Activated CD8-positive, alpha-beta T cell treated with anti-CD3 and anti-CD28 coated beads, Interleukin-2, amount 10 ng/mL, durations not matched to agents 7 days and 5 days (primary cell): ENCODE data around the gene TEX2. TPM values are rescaled to one million over a fixed set of nuclear protein-coding genes. Genes with fewer than 3 reads are reported as not detected.
"Not testable (repeated sequence)": the region's sequence is repeated elsewhere in the genome, so short reads cannot be mapped to it uniquely, and the experiment has no call there.

ENCODE experiments used
- ATAC-seq: fragments of 150-1000 bp; cut with Tn5 transposase; one replicate; pipeline ENCODE4 v1.10.0; 2021; ENCODE audit warnings: moderate library complexity
- CTCF ChIA-PET: fragments of 350-600 bp; sonication (Branson Sonifier 250); formaldehyde crosslinking; loops from one replicate; lab custom pipeline; 2021; ENCODE audit warnings: antibody characterized with exemption; lab: Charles Lee
- POLR2A ChIA-PET: fragments of 350-600 bp; sonication (Branson Sonifier 250); formaldehyde crosslinking; loops from one replicate; lab custom pipeline; 2021; ENCODE audit warnings: antibody characterized with exemption; lab: Charles Lee
- DNase-seq: peaks from one replicate; pipeline ENCODE4 v3.0.0-alpha.2; 2020
- H3K27ac Mint-ChIP-seq: one replicate; pipeline ENCODE4 v1.8.0; 2021; ENCODE audit warnings: mild to moderate bottlenecking, mixed read lengths
- H3K27me3 Mint-ChIP-seq: one replicate; pipeline ENCODE4 v1.8.0; 2021; ENCODE audit warnings: low read depth, mixed read lengths
- H3K36me3 Mint-ChIP-seq: one replicate; pipeline ENCODE4 v1.8.0; 2021; ENCODE audit warnings: low read depth, mixed read lengths
- H3K4me1 Mint-ChIP-seq: one replicate; pipeline ENCODE4 v1.8.0; 2021; ENCODE audit warnings: low read depth, mixed read lengths
- H3K4me3 Mint-ChIP-seq: one replicate; pipeline ENCODE4 v1.8.0; 2021; ENCODE audit warnings: mild to moderate bottlenecking, mixed read lengths
- H3K9me3 Mint-ChIP-seq: one replicate; pipeline ENCODE4 v1.8.0; 2022; ENCODE audit warnings: mixed read lengths; ENCODE audit not compliant: insufficient read depth
- total RNA-seq, 2 experiments: library from RNA; stranded (reverse); gene quantifications; one replicate each; pipeline ENCODE4 v1.2.3, GENCODE V29; 2021

The TEX2 gene
- total RNA-seq, 2 experiments from 2014 or later: 16.1 to 16.2 TPM

- ATAC-seq (no peak), DNase-seq (no peak)
- Mint-ChIP-seq H3K4me3 (no peak overlapping the region), H3K36me3 (peaks cover 7% of the 10 kb centered on the region), H3K9me3 (no peaks in the 10 kb centered on the region), H3K27me3 (no peaks in the 10 kb centered on the region), H3K27ac (no peak overlapping the region), H3K4me1 (peaks cover 14% of the 10 kb centered on the region)
- POLR2A ChIA-PET: no interaction called here
- CTCF ChIA-PET: no interaction called here
Measured at GRCh38 chr17:64187093-64187895, 75.8 kb downstream of the TEX2 start.

- Mint-ChIP-seq H3K4me1 (peaks cover 14% of the 10 kb centered on the region), H3K9me3 (no peaks in the 10 kb centered on the region), H3K36me3 (peaks cover 10% of the 10 kb centered on the region), H3K4me3 (no peak overlapping the region), H3K27ac (no peak overlapping the region), H3K27me3 (no peaks in the 10 kb centered on the region)
- ChIA-PET POLR2A (no interaction called here), CTCF (no interaction called here)
- DNase-seq (no peak), ATAC-seq (no peak)
Measured at GRCh38 chr17:64186171-64187092, 76.6 kb downstream of the TEX2 start.

- H3K4me3 Mint-ChIP-seq: not testable (repeated sequence)
Measured at GRCh38 chr17:64185557-64185956, 77.5 kb downstream of the TEX2 start.

GRCh38 chr17:64185101-64185500 lies 78.0 kb downstream of the TEX2 start:
- DNase-seq (no peak), ATAC-seq (no peak)
- peaks cover 14% of the 10 kb centered on the region for H3K4me1 Mint-ChIP-seq
- peaks cover 12% of the 10 kb centered on the region for H3K36me3 Mint-ChIP-seq
- ChIA-PET CTCF (interaction anchor here (0.6 to 1.0 kb wide), 3 partner anchors 9 to 111 kb away, joined by 3 read pairs; no protein-coding TSS in a partner anchor), POLR2A (no interaction called here)
- H3K27me3 Mint-ChIP-seq: no peaks in the 10 kb centered on the region
- H3K27ac Mint-ChIP-seq: no peak overlapping the region
- no peaks in the 10 kb centered on the region for H3K9me3 Mint-ChIP-seq
- no peak overlapping the region for H3K4me3 Mint-ChIP-seq

More at GRCh38 chr17:64185557-64185956, 77.5 kb downstream of the TEX2 start:
- H3K27me3 Mint-ChIP-seq, DNase-seq, CTCF ChIA-PET, ATAC-seq, H3K9me3 Mint-ChIP-seq, H3K27ac Mint-ChIP-seq, POLR2A ChIA-PET: not testable (repeated sequence)
- Mint-ChIP-seq H3K4me1 (peaks cover 14% of the 10 kb centered on the region), H3K36me3 (peaks cover 11% of the 10 kb centered on the region)

GRCh38 chr17:64183815-64184214 lies 79.2 kb downstream of the TEX2 start:
- Mint-ChIP-seq H3K27ac (no peak overlapping the region), H3K27me3 (no peaks in the 10 kb centered on the region), H3K36me3 (peaks cover 21% of the 10 kb centered on the region), H3K4me1 (peaks cover 14% of the 10 kb centered on the region), H3K9me3 (no peaks in the 10 kb centered on the region), H3K4me3 (no peak overlapping the region)
- DNase-seq (no peak), ATAC-seq (peak; percentile 27)
- CTCF ChIA-PET: no interaction called here
- POLR2A ChIA-PET: no interaction called here

GRCh38 chr17:64182325-64183012 lies 80.6 kb downstream of the TEX2 start:
- peaks cover 19% of the 10 kb centered on the region for H3K36me3 Mint-ChIP-seq
- ChIA-PET CTCF (no interaction called here), POLR2A (interaction anchor here (1.0 kb wide), 1 partner anchor 37 kb away, joined by 3 read pairs; no protein-coding TSS in a partner anchor)
- no peak for ATAC-seq
- H3K27me3 Mint-ChIP-seq: no peaks in the 10 kb centered on the region
- H3K9me3 Mint-ChIP-seq: no peaks in the 10 kb centered on the region
- DNase-seq: no peak
- H3K4me1 Mint-ChIP-seq: peaks cover 14% of the 10 kb centered on the region
- no peak overlapping the region for H3K4me3 Mint-ChIP-seq
- no peak overlapping the region for H3K27ac Mint-ChIP-seq

- ChIA-PET CTCF (interaction anchor here (1.0 kb wide), 1 partner anchor 155 kb away, joined by 3 read pairs; no protein-coding TSS in a partner anchor), POLR2A (no interaction called here)
- DNase-seq (no peak), ATAC-seq (no peak)
- Mint-ChIP-seq H3K27me3 (no peaks in the 10 kb centered on the region), H3K4me3 (no peak overlapping the region), H3K9me3 (no peaks in the 10 kb centered on the region), H3K27ac (no peak overlapping the region), H3K36me3 (peaks cover 15% of the 10 kb centered on the region), H3K4me1 (peaks cover 14% of the 10 kb centered on the region)
Measured at GRCh38 chr17:64180089-64181073, 82.7 kb downstream of the TEX2 start.

GRCh38 chr17:64179024-64179423 lies 84.0 kb downstream of the TEX2 start:
- H3K36me3 Mint-ChIP-seq: peaks cover 15% of the 10 kb centered on the region
- CTCF ChIA-PET, H3K27me3 Mint-ChIP-seq, H3K4me1 Mint-ChIP-seq, H3K9me3 Mint-ChIP-seq, ATAC-seq, H3K4me3 Mint-ChIP-seq, DNase-seq, H3K27ac Mint-ChIP-seq: not testable (repeated sequence)
- POLR2A ChIA-PET: interaction anchor here (1.1 kb wide), 1 partner anchor 32 kb away, joined by 3 read pairs; no protein-coding TSS in a partner anchor

GRCh38 chr17:64178011-64178825 lies 84.8 kb downstream of the TEX2 start:
- Mint-ChIP-seq H3K27me3 (no peaks in the 10 kb centered on the region), H3K4me3 (no peak overlapping the region), H3K9me3 (no peaks in the 10 kb centered on the region), H3K4me1 (no peaks in the 10 kb centered on the region), H3K36me3 (peaks cover 15% of the 10 kb centered on the region), H3K27ac (no peak overlapping the region)
- DNase-seq (no peak), ATAC-seq (no peak)
- CTCF ChIA-PET: interaction anchor here (1.0 kb wide), 1 partner anchor 59 kb away, joined by 5 read pairs; no protein-coding TSS in a partner anchor
- POLR2A ChIA-PET: interaction anchor here (1.1 kb wide), 1 partner anchor 31 kb away, joined by 3 read pairs; no protein-coding TSS in a partner anchor
